HG03175 (cell line): ENCODE measurements around the gene KANK4.

Experiments used
- ATAC-seq: cut with Tn5 transposase; IDR thresholded peaks from one replicate; pipeline ENCODE4 v1.9.1; 2021; ENCODE audit warnings: mild to moderate bottlenecking, moderate library complexity; ENCODE audit not compliant: unreplicated experiment

The KANK4 gene

GRCh38 chr1:62318756-62319544 lies at the start of gene KANK4:
KANK4 (minus strand) TSS chr1:62319434; CDS start chr1:62281564, 37,870 bp downstream.
- no peak for ATAC-seq

- ATAC-seq = no peak
Measured at GRCh38 chr1:62368989-62369388, 49.8 kb upstream of the KANK4 start.

GRCh38 chr1:62367005-62367557 lies 47.8 kb upstream of the KANK4 start:
- no peak for ATAC-seq

GRCh38 chr1:62364721-62365120 lies 45.5 kb upstream of the KANK4 start:
- no peak for ATAC-seq

GRCh38 chr1:62362926-62363325 lies 43.7 kb upstream of the KANK4 start:
- no peak for ATAC-seq

- no peak for ATAC-seq
Measured at GRCh38 chr1:62362061-62362917, 43.1 kb upstream of the KANK4 start.

GRCh38 chr1:62361431-62361830 lies 42.2 kb upstream of the KANK4 start:
- ATAC-seq = no peak

GRCh38 chr1:62358665-62359373 lies 39.6 kb upstream of the KANK4 start:
- ATAC-seq = no peak

GRCh38 chr1:62357916-62358315 lies 38.7 kb upstream of the KANK4 start:
- no peak for ATAC-seq

- ATAC-seq = no peak
Measured at GRCh38 chr1:62356257-62356835, 37.1 kb upstream of the KANK4 start.

- no peak for ATAC-seq
Measured at GRCh38 chr1:62355095-62355494, 35.9 kb upstream of the KANK4 start.

- ATAC-seq = no peak
Measured at GRCh38 chr1:62353853-62354252, 34.6 kb upstream of the KANK4 start.

- no peak for ATAC-seq
Measured at GRCh38 chr1:62352387-62352786, 33.2 kb upstream of the KANK4 start.

GRCh38 chr1:62349470-62350233 lies 30.4 kb upstream of the KANK4 start:
- no peak for ATAC-seq

- no peak for ATAC-seq
Measured at GRCh38 chr1:62346886-62347285, 27.7 kb upstream of the KANK4 start.

- ATAC-seq = no peak
Measured at GRCh38 chr1:62343911-62344310, 24.7 kb upstream of the KANK4 start.

GRCh38 chr1:62342270-62342669 lies 23.0 kb upstream of the KANK4 start:
- ATAC-seq = no peak

- ATAC-seq = no peak
Measured at GRCh38 chr1:62341615-62342014, 22.4 kb upstream of the KANK4 start.

GRCh38 chr1:62341089-62341488 lies 21.9 kb upstream of the KANK4 start:
- no peak for ATAC-seq
